ENCODE measurements around the gene C7orf33.

GRCh38 chr7:148637094-148637493, 46.5 kb downstream of the C7orf33 start:
- TF ChIP-seq EZH2 (IDR thresholded peaks at IDR 0.05; ENCODE audit: insufficient read depth, poor library complexity, severe bottlenecking) (no peak), EZH2phosphoT487 (IDR thresholded peaks at IDR 0.05; ENCODE audit: insufficient read depth, low read depth) (no peak)

All from GM23248 (cell line).